Measurements from ENCODE around the gene PFKM. TPM values are rescaled to one million over a fixed set of nuclear protein-coding genes. Genes with fewer than 3 reads are reported as not detected.

PFKM gene
- polyA plus RNA-seq, 2 donors = 15.4 to 21.6 TPM

DNA sequence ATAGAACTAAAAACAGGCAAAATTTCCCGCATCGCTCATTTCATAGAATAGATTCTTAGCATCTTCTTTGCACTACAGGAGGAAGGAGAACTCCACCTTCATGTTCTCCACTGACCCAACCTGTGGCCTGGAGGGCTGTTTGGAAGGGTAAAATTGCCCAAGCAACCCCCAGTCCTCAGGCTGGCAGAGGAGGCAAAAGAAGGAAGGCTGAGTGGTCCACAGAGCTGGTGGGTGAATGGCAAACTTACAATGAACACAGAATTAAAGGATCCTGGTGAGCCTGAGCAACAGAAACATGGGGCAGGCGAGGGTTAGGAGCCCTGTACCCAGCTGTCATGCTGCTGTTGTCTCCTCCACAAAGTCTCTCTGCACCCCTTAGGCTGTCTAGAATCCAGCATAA lies 38.3 kb upstream of the PFKM start:
- no peaks in the 10 kb centered on the region for H3K9me3 ChIP-seq (ENCODE audit: control insufficient read depth in 2 of 2, insufficient read depth in 1 of 2, low read depth in 1 of 2, low read length in 1 of 2)
- no peaks in the 10 kb centered on the region for H3K27me3 ChIP-seq (ENCODE audit: control insufficient read depth in 1 of 2, insufficient read depth in 2 of 2, low read length in 2 of 2)
- no peaks in the 10 kb centered on the region for H3K4me1 ChIP-seq (ENCODE audit: control insufficient read depth in 2 of 2, insufficient read depth in 2 of 2, low read length in 1 of 2)
- no peak overlapping the region for H3K27ac ChIP-seq (ENCODE audit: low read depth in 2 of 2, low read length in 1 of 2)
- no peak overlapping the region for H3K4me3 ChIP-seq (ENCODE audit: low read depth in 1 of 2, low read length in 2 of 2)
- 96 to 98% methylated on average over 3 of the region's 3 CpGs for WGBS, 2 donors
- H3K36me3 ChIP-seq (ENCODE audit: control insufficient read depth in 2 of 2, insufficient read depth in 2 of 2, low read length in 1 of 2) = peaks cover 4 to 8% of the 10 kb centered on the region in 2 donors

GRCh38 chr12:48084066-48084465 lies 35.1 kb upstream of the PFKM start:
- peaks cover 4 to 9% of the 10 kb centered on the region in 2 donors for H3K36me3 ChIP-seq (ENCODE audit: control insufficient read depth in 2 of 2, insufficient read depth in 2 of 2, low read length in 1 of 2)
- H3K9me3 ChIP-seq (ENCODE audit: control insufficient read depth in 2 of 2, insufficient read depth in 1 of 2, low read depth in 1 of 2, low read length in 1 of 2) = no peaks in the 10 kb centered on the region
- H3K27ac ChIP-seq (ENCODE audit: low read depth in 2 of 2, low read length in 1 of 2) = no peak overlapping the region
- 60 to 68% methylated on average over 1 of the region's 1 CpG for WGBS, 2 donors
- no peak overlapping the region for H3K4me3 ChIP-seq (ENCODE audit: low read depth in 1 of 2, low read length in 2 of 2)
- no peaks in the 10 kb centered on the region for H3K27me3 ChIP-seq (ENCODE audit: control insufficient read depth in 1 of 2, insufficient read depth in 2 of 2, low read length in 2 of 2)
- H3K4me1 ChIP-seq (ENCODE audit: control insufficient read depth in 2 of 2, insufficient read depth in 2 of 2, low read length in 1 of 2) = no peaks in the 10 kb centered on the region

- Histone ChIP-seq H3K9me3 (ENCODE audit: control insufficient read depth in 2 of 2, insufficient read depth in 1 of 2, low read depth in 1 of 2, low read length in 1 of 2) (no peaks in the 10 kb centered on the region), H3K36me3 (ENCODE audit: control insufficient read depth in 2 of 2, insufficient read depth in 2 of 2, low read length in 1 of 2) (peaks cover 4 to 11% of the 10 kb centered on the region in 2 donors), H3K4me3 (ENCODE audit: low read depth in 1 of 2, low read length in 2 of 2) (no peak overlapping the region), H3K27me3 (ENCODE audit: control insufficient read depth in 1 of 2, insufficient read depth in 2 of 2, low read length in 2 of 2) (no peaks in the 10 kb centered on the region), H3K4me1 (ENCODE audit: control insufficient read depth in 2 of 2, insufficient read depth in 2 of 2, low read length in 1 of 2) (no peaks in the 10 kb centered on the region), H3K27ac (ENCODE audit: low read depth in 2 of 2, low read length in 1 of 2) (no peak overlapping the region)
- 90 to 92% methylated on average over 12 of the region's 12 CpGs for WGBS, 2 donors
These were observed 34.2 kb upstream of the PFKM start for GRCh38 chr12:48084841-48085460.

DNA sequence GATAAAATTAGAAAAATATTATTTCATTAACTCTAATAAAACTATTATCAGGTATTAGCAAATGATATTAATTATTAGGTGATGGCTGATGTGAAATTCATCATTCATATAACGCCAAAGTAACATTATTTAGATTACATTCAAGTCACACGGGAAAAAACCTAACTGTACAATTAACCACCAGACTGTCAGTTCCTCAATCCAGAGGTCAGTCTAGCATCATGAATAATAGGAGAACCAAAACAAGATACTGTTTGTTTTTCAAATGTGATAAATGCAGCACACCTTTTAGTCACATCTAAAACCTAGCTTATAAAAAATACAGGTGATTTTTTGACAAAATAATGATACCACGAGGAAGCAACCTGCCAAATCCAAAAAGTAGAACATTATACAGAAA lies 32.8 kb upstream of the PFKM start:
- Histone ChIP-seq H3K4me1 (ENCODE audit: control insufficient read depth in 2 of 2, insufficient read depth in 2 of 2, low read length in 1 of 2) (no peaks in the 10 kb centered on the region), H3K4me3 (ENCODE audit: low read depth in 1 of 2, low read length in 2 of 2) (no peak overlapping the region), H3K27ac (ENCODE audit: low read depth in 2 of 2, low read length in 1 of 2) (no peak overlapping the region), H3K9me3 (ENCODE audit: control insufficient read depth in 2 of 2, insufficient read depth in 1 of 2, low read depth in 1 of 2, low read length in 1 of 2) (no peaks in the 10 kb centered on the region), H3K27me3 (ENCODE audit: control insufficient read depth in 1 of 2, insufficient read depth in 2 of 2, low read length in 2 of 2) (no peaks in the 10 kb centered on the region), H3K36me3 (ENCODE audit: control insufficient read depth in 2 of 2, insufficient read depth in 2 of 2, low read length in 1 of 2) (peaks cover 4 to 11% of the 10 kb centered on the region in 2 donors)
- WGBS, 2 donors = 87 to 89% methylated on average over 3 of the region's 3 CpGs

GRCh38 chr12:48092611-48093010 lies 26.6 kb upstream of the PFKM start:
- Histone ChIP-seq H3K27ac (ENCODE audit: low read depth in 2 of 2, low read length in 1 of 2) (no peak overlapping the region), H3K4me1 (ENCODE audit: control insufficient read depth in 2 of 2, insufficient read depth in 2 of 2, low read length in 1 of 2) (no peaks in the 10 kb centered on the region), H3K27me3 (ENCODE audit: control insufficient read depth in 1 of 2, insufficient read depth in 2 of 2, low read length in 2 of 2) (no peaks in the 10 kb centered on the region), H3K4me3 (ENCODE audit: low read depth in 1 of 2, low read length in 2 of 2) (no peak overlapping the region), H3K9me3 (ENCODE audit: control insufficient read depth in 2 of 2, insufficient read depth in 1 of 2, low read depth in 1 of 2, low read length in 1 of 2) (no peaks in the 10 kb centered on the region), H3K36me3 (ENCODE audit: control insufficient read depth in 2 of 2, insufficient read depth in 2 of 2, low read length in 1 of 2) (peaks cover 2 to 3% of the 10 kb centered on the region in 2 donors)
- 75 to 84% methylated on average over 1 of the region's 1 CpG for WGBS, 2 donors

- H3K9me3 ChIP-seq (ENCODE audit: control insufficient read depth in 2 of 2, insufficient read depth in 1 of 2, low read depth in 1 of 2, low read length in 1 of 2) = no peaks in the 10 kb centered on the region
- 56 to 57% methylated on average over 4 of the region's 4 CpGs for WGBS, 2 donors
- no peaks in the 10 kb centered on the region for H3K4me1 ChIP-seq (ENCODE audit: control insufficient read depth in 2 of 2, insufficient read depth in 2 of 2, low read length in 1 of 2)
- H3K27ac ChIP-seq (ENCODE audit: low read depth in 2 of 2, low read length in 1 of 2) = no peak overlapping the region
- no peaks in the 10 kb centered on the region for H3K36me3 ChIP-seq (ENCODE audit: control insufficient read depth in 2 of 2, insufficient read depth in 2 of 2, low read length in 1 of 2)
- no peaks in the 10 kb centered on the region for H3K27me3 ChIP-seq (ENCODE audit: control insufficient read depth in 1 of 2, insufficient read depth in 2 of 2, low read length in 2 of 2)
- H3K4me3 ChIP-seq (ENCODE audit: low read depth in 1 of 2, low read length in 2 of 2) = peak overlapping the region in 1 of 2 donors; percentile 97
These were observed 14.6 kb upstream of the PFKM start for GRCh38 chr12:48104531-48104930.

DNA sequence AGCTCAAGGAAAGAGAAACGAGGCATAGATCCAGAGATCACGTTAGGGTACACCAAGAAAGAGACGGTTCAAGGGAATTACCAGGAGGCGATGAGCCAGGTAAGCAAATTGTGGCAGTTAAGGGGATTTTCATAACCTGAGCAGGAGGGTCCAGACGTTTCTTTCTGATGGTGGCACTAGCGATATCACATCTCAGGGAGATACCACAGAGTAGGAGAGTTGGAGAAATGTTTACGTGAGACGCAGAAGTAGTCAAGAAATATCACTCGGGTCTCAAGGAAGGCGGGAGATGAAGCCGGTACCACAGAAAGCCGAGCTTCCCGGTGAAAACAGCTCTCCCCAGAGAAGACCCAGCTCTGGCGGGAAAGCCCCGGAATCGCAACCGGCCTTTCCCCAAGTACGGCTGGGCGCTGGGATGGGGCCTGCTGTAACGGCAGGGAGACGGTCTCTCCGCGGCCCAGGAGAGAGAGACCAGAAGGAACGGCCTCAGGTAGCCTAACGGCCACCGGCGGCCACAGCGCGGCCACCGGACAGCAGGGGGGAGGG lies 13.8 kb upstream of the PFKM start:
- Histone ChIP-seq H3K36me3 (ENCODE audit: control insufficient read depth in 2 of 2, insufficient read depth in 2 of 2, low read length in 1 of 2) (no peaks in the 10 kb centered on the region), H3K27me3 (ENCODE audit: control insufficient read depth in 1 of 2, insufficient read depth in 2 of 2, low read length in 2 of 2) (no peaks in the 10 kb centered on the region), H3K4me3 (ENCODE audit: low read depth in 1 of 2, low read length in 2 of 2) (peak overlapping the region; percentile 76 to 97), H3K27ac (ENCODE audit: low read depth in 2 of 2, low read length in 1 of 2) (peak overlapping the region; percentile 89 to 96), H3K9me3 (ENCODE audit: control insufficient read depth in 2 of 2, insufficient read depth in 1 of 2, low read depth in 1 of 2, low read length in 1 of 2) (no peaks in the 10 kb centered on the region), H3K4me1 (ENCODE audit: control insufficient read depth in 2 of 2, insufficient read depth in 2 of 2, low read length in 1 of 2) (no peaks in the 10 kb centered on the region)
- WGBS, 2 donors = 0% methylated on average over 27 to 30 of the region's 30 CpGs

GRCh38 chr12:48105867-48106680 lies 13.1 kb upstream of the PFKM start, which contains the start of gene SENP1:
Gene SENP1, minus strand, starts transcription at chr12:48106079. Its CDS starts 4,607 bp downstream, at chr12:48101472.
- Histone ChIP-seq H3K4me1 (ENCODE audit: control insufficient read depth in 2 of 2, insufficient read depth in 2 of 2, low read length in 1 of 2) (no peaks in the 10 kb centered on the region), H3K9me3 (ENCODE audit: control insufficient read depth in 2 of 2, insufficient read depth in 1 of 2, low read depth in 1 of 2, low read length in 1 of 2) (no peaks in the 10 kb centered on the region), H3K4me3 (ENCODE audit: low read depth in 1 of 2, low read length in 2 of 2) (peak within 1 kb of the TSS; percentile 76 to 97), H3K27me3 (ENCODE audit: control insufficient read depth in 1 of 2, insufficient read depth in 2 of 2, low read length in 2 of 2) (no peaks in the 10 kb centered on the region), H3K27ac (ENCODE audit: low read depth in 2 of 2, low read length in 1 of 2) (peak within 1 kb of the TSS; percentile 89 to 96), H3K36me3 (ENCODE audit: control insufficient read depth in 2 of 2, insufficient read depth in 2 of 2, low read length in 1 of 2) (no peaks in the 10 kb centered on the region)
- 0 to 1% methylated on average over 49 to 53 of the region's 53 CpGs for WGBS, 2 donors

DNA sequence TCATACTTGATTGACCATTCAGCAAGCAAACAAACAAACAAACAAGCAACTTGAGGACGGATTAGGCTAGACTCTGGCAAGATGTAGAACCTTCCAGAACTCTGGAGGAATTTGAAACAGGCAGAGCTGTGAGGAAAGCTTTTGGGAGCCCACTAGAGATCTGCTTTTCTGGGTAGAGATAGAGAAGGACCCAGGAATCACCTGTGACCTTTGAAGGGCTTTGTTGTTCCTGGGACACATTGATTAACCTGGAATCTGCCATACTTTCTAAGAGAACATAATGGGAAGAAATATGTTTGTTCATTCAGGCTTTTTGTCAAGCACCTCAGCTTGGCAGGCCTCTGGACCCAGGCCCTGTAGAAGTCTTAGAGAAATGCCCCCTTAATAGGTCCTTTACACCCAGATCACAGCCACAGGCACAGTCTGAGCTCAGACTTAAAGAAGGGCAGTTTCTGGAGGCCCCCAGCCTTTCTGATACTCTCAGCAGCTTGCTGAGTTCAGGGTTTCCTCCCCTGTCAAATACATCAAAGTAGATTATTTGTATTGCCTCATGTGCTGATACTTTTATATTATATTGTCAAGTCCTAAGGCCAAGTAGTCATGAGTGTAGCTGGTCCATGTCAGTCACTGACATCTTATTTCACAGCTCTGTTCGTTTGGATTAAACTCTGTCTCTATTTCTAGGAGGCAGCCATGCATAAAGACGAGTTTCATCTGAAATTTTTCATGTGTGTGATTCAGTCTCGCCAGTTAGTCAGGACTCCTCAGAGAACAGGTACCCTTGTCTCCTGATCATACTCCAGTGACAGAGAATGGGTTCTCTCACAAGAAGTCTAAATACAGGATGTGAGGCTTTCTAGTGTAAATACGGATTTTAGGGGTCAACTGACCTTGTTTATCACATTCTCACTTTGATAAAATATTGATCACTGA lies 12.2 kb upstream of the PFKM start:
- peak overlapping the region; percentile 89 to 96 for H3K27ac ChIP-seq (ENCODE audit: low read depth in 2 of 2, low read length in 1 of 2)
- no peaks in the 10 kb centered on the region for H3K36me3 ChIP-seq (ENCODE audit: control insufficient read depth in 2 of 2, insufficient read depth in 2 of 2, low read length in 1 of 2)
- 67 to 71% methylated on average over 5 of the region's 5 CpGs for WGBS, 2 donors
- H3K9me3 ChIP-seq (ENCODE audit: control insufficient read depth in 2 of 2, insufficient read depth in 1 of 2, low read depth in 1 of 2, low read length in 1 of 2) = no peaks in the 10 kb centered on the region
- no peaks in the 10 kb centered on the region for H3K4me1 ChIP-seq (ENCODE audit: control insufficient read depth in 2 of 2, insufficient read depth in 2 of 2, low read length in 1 of 2)
- H3K27me3 ChIP-seq (ENCODE audit: control insufficient read depth in 1 of 2, insufficient read depth in 2 of 2, low read length in 2 of 2) = no peaks in the 10 kb centered on the region
- peak overlapping the region in 1 of 2 donors; percentile 97 for H3K4me3 ChIP-seq (ENCODE audit: low read depth in 1 of 2, low read length in 2 of 2)
